Coronary artery (tissue), 2 donors: ENCODE measurements around the gene AGBL4.

Source experiments
- DNase-seq: peaks from one replicate; pipeline ENCODE4 v3.0.0-alpha.2; 2017; ENCODE audit warnings: low spot score
- H3K27ac ChIP-seq, 2 donors: fragments of 200-600 bp; sonication (generic); one replicate each; pipeline ENCODE4 v1.5.1; 2016 to 2019
- H3K4me3 ChIP-seq: fragments of 200-600 bp; sonication (generic); 2 replicates; pipeline ENCODE4 v1.5.1; 2016; ENCODE audit warnings: mild to moderate bottlenecking, moderate library complexity
- TF ChIP-seq, protein P1 (sequence below): fragments of 200-600 bp; sonication (generic); IDR thresholded peaks from one replicate; pipeline ENCODE4 v1.5.1; 2019; ENCODE audit warnings: antibody characterized with exemption

Gene AGBL4

DNA sequence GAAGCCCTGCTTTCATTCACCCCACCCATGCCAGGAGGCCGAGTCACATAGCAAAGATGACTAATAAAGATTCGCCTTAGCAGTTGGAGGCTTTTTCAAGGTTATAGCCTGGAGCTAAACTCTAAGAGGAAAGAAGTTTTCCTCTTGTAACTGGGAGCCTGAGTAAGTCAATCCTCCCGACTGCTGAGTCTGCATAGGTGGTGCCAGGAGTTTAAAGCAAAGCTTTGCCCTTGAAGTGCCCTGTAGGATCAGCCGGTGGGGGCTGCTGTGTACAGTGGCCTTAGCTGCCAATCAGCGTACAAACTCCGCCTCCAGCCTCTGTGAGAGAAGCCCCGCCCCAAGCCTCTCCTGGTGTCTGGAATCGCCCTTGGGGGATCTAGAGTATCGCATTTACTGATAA, 1404.2 kb downstream of the AGBL4 start:
- DNase-seq: no peak
- no peak overlapping the region for H3K4me3 ChIP-seq
- H3K27ac ChIP-seq: no peak overlapping the region
- TF ChIP-seq, protein P1, sequence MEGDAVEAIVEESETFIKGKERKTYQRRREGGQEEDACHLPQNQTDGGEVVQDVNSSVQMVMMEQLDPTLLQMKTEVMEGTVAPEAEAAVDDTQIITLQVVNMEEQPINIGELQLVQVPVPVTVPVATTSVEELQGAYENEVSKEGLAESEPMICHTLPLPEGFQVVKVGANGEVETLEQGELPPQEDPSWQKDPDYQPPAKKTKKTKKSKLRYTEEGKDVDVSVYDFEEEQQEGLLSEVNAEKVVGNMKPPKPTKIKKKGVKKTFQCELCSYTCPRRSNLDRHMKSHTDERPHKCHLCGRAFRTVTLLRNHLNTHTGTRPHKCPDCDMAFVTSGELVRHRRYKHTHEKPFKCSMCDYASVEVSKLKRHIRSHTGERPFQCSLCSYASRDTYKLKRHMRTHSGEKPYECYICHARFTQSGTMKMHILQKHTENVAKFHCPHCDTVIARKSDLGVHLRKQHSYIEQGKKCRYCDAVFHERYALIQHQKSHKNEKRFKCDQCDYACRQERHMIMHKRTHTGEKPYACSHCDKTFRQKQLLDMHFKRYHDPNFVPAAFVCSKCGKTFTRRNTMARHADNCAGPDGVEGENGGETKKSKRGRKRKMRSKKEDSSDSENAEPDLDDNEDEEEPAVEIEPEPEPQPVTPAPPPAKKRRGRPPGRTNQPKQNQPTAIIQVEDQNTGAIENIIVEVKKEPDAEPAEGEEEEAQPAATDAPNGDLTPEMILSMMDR: no peak

DNA sequence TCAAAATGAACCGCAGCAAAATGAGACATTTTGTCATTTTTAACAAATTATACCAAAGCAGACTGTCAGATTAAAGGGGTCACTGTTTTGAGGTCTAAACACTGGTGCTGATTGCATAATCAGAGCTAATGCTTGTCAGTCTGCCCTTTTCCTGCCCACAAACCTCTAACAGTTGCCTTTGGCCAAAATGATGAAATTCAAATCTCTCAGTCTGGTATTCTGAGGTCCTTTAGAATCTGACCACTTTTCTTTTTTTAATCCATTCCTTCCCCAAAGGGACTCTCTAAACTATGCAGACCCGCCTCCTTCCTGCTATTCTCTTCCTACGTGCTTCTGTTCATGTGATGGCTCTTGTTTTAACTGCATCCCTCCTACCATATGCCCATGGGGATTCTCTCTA, 1406.5 kb downstream of the AGBL4 start:
- H3K27ac ChIP-seq: no peak overlapping the region
- TF ChIP-seq, protein P1: no peak
- DNase-seq: no peak
- no peak overlapping the region for H3K4me3 ChIP-seq

DNA sequence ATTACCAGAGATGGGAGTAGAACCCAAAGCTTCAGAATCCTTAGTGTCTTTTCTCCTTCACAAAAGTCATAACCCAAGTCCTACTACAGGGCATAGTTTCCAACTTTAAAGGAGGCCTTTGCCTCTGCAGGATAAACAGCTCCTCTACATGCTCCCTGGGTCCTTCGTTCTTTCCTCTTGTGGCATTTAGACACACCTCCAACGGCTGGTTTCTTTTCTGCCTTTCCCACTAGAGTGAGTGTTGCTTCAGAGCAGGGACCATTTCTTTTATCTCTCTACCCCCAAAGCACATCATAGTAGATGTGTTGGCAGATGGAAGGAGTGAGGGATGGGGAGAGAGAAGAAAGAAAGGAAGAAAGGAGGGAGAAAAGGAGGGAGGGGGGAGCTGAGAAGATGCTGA, 1407.0 kb downstream of the AGBL4 start:
- Histone ChIP-seq H3K27ac (no peak overlapping the region), H3K4me3 (no peak overlapping the region)
- TF ChIP-seq, protein P1: no peak
- DNase-seq: no peak

DNA sequence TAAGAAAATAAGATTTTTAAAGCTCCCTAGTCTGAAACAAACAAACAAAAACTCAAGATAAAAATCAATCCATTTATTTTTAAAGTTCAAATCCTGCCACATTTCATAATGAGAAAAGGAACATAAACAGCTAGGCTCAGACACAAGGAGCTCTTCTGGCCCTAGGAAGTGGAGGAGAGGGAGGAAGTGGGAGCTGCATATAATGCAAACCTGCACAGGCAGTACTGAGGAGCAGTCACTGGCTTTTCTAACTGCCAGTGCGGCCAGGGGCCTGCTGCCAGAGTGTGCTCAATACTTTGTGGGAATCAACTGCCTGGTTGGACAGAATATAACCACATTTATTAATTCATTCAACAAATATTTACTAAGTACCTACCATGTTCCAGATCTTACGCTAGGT, 1411.9 kb downstream of the AGBL4 start:
- TF ChIP-seq, protein P1: no peak
- no peak for DNase-seq
- no peak overlapping the region for H3K4me3 ChIP-seq
- H3K27ac ChIP-seq: no peak overlapping the region

DNA sequence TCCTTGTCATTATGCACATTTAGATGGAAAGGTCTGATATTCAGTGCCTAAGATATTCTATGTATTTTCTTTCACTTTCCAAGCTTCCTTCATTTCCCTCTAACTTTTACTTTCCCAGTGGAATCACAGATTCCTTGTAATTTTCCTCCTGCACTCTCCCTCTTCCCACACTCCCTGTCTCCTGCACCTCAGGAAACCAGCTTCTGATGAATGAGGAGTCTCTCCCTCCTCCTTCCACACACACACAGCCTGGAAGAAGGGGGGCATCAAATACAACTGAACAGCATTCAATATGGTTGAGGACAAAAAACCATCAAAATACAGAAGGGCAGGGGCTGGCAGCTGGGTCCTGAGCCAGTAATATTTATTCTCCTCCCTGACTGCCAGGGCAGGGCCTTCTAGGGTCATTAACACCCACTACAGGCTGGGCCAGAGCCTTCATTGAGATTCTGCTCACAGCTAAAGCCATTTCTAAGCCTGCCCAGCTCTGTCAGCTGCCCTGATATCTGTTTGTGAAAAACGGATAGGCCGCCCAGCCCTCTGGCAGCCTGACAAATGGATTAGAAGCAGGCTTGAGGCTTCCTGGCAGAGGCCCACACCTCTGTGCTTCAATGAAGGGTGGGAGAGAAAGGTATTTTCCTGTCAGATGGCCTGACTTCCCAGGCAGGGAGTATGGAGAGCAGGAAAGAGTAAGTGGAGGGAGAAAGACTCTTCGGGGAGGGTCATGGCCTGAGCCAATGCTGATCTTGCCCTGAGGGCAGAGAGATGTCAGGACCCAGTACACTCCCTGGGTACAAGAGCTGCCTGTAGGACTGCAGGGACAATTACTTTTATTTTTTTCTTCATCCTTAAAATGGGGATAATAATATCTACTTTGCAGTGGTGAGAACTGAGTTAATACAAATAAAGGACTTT, 1412.9 kb downstream of the AGBL4 start:
- no peak overlapping the region for H3K4me3 ChIP-seq
- H3K27ac ChIP-seq: no peak overlapping the region
- DNase-seq: no peak
- TF ChIP-seq, protein P1: no peak

DNA sequence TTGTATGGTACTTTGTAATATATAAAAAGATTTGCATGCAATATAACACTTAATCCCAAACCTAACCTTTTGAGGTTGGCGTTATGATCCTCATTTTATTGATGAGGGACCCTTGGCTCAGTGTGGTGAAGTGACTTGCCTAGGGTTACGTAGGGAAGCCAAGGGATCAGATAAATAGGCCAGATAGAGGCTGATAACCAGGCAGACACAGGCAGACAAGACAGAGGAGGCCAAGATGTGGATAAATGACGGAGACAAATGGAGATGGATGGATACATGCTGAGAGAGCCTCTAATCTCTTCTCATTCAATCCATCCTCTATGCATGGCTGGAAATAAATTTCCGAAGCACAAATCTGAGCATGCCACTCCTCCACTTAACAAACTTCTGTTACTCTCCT, 1414.9 kb downstream of the AGBL4 start:
- no peak for DNase-seq
- TF ChIP-seq, protein P1: no peak
- Histone ChIP-seq H3K27ac (no peak overlapping the region), H3K4me3 (no peak overlapping the region)

DNA sequence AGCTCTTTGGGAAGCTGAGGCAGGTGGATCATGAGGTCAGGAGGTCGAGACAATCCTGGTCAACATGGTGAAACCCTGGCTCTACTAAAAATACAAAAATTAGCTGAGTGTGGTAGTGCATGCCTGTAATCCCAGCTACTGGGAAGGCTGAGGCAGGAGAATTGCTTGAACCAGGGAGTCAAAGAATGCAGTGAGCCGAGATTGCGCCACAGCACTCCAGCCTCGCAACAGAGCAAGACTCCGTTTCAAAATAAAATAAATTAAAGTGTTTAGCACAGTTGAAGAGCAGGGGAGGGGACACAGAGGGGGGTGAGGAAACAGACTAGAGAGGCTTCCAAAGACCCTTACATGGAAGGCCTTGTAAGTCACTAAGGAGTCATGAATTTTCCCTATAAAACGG, 1420.5 kb downstream of the AGBL4 start:
- TF ChIP-seq, protein P1: no peak
- no peak overlapping the region for H3K27ac ChIP-seq
- no peak for DNase-seq
- no peak overlapping the region for H3K4me3 ChIP-seq
